CD14-positive monocyte (primary cell): ENCODE measurements around the gene ZNF681. TPM values are rescaled to one million over a fixed set of nuclear protein-coding genes. Genes with fewer than 3 reads are reported as not detected.

Experiments
- DNase-seq, 3 donors: peaks; one replicate each; pipeline ENCODE4 v3.0.0-alpha.2; 2011 to 2022
- H2AFZ ChIP-seq: 2 replicates; pipeline ENCODE4 v1.6.0; 2012; ENCODE audit warnings: mild to moderate bottlenecking, low read depth, low read length, inconsistent platforms; ENCODE audit not compliant: insufficient read depth, poor library complexity, severe bottlenecking
- H3K27ac ChIP-seq, 2 donors: 1 replicate in 1 of 2; 2 replicates in 1 of 2; pipeline ENCODE4 v1.5.1; 2012 to 2013; ENCODE audit warnings: low read length in 2 of 2, control low read depth in 1 of 2, inconsistent platforms in 1 of 2, low read depth in 1 of 2, mild to moderate bottlenecking in 1 of 2
- H3K27me3 ChIP-seq, 2 donors: one replicate each; pipeline versions ENCODE4 v1.6.0 to v1.6.1; 2011 to 2013; ENCODE audit warnings: low read length in 2 of 2; ENCODE audit not compliant: control insufficient read depth in 2 of 2, insufficient read depth in 2 of 2
- H3K36me3 ChIP-seq, 2 donors: replicated peaks in 1 of 2; 1 replicate in 1 of 2; 2 replicates in 1 of 2; pipeline versions ENCODE4 v1.5.1 to v1.6.1; 2012 to 2013; ENCODE audit warnings: low read length in 2 of 2, control low read depth in 1 of 2, inconsistent platforms in 1 of 2, mild to moderate bottlenecking in 1 of 2; ENCODE audit not compliant: insufficient read depth in 2 of 2, control insufficient read depth in 1 of 2
- H3K4me1 ChIP-seq, 2 donors: 1 replicate in 1 of 2; 2 replicates in 1 of 2; pipeline versions ENCODE4 v1.5.1 to v1.6.1; 2012 to 2013; ENCODE audit warnings: low read length in 2 of 2, control low read depth in 1 of 2, inconsistent platforms in 1 of 2, mild to moderate bottlenecking in 1 of 2, moderate library complexity in 1 of 2; ENCODE audit not compliant: insufficient read depth in 2 of 2, control insufficient read depth in 1 of 2
- H3K4me2 ChIP-seq: replicated peaks from 2 replicates; pipeline ENCODE3; 2012; ENCODE audit warnings: low read length, moderate library complexity, mild to moderate bottlenecking; ENCODE audit not compliant: poor library complexity, severe bottlenecking; ENCODE audit errors: extremely low read depth
- H3K4me3 ChIP-seq, 3 experiments: fragments of 200-600 bp in 1 of 3; sonication (generic) in 1 of 3; replicated peaks in 1 of 3; 1 replicate in 2 of 3; 2 replicates in 1 of 3; pipeline ENCODE4 v1.5.1; 2011 to 2013; ENCODE audit warnings: low read length in 3 of 3, mild to moderate bottlenecking in 3 of 3, control low read depth in 2 of 3, low read depth in 2 of 3, inconsistent platforms in 1 of 3, moderate library complexity in 1 of 3
- H3K79me2 ChIP-seq: 2 replicates; pipeline ENCODE4 v1.6.0; 2012; ENCODE audit warnings: mild to moderate bottlenecking, control low read depth, inconsistent platforms, low read length, moderate library complexity; ENCODE audit not compliant: insufficient read depth
- H3K9ac ChIP-seq: 2 replicates; pipeline ENCODE4 v1.6.0; 2017; ENCODE audit warnings: low read length, mild to moderate bottlenecking; ENCODE audit not compliant: insufficient read depth, poor library complexity, severe bottlenecking
- H3K9me3 ChIP-seq, 2 donors: replicated peaks in 1 of 2; 1 replicate in 1 of 2; 2 replicates in 1 of 2; pipeline versions ENCODE4 v1.5.1 to v1.6.1; 2012 to 2013; ENCODE audit warnings: low read length in 2 of 2, control low read depth in 1 of 2; ENCODE audit not compliant: control insufficient read depth in 1 of 2, insufficient read depth in 1 of 2
- H4K20me1 ChIP-seq: 2 replicates; pipeline ENCODE4 v1.6.0; 2012; ENCODE audit warnings: mild to moderate bottlenecking, low read length, control low read depth, moderate library complexity; ENCODE audit not compliant: insufficient read depth
- H3K27ac Mint-ChIP-seq, 7 donors: one replicate each; pipeline ENCODE4 v1.8.0; 2020; ENCODE audit warnings: mild to moderate bottlenecking in 7 of 7, mixed read lengths in 7 of 7, moderate library complexity in 6 of 7, inconsistent platforms in 2 of 7
- H3K27me3 Mint-ChIP-seq, 3 donors: one replicate each; pipeline ENCODE4 v1.8.0; 2021 to 2022; ENCODE audit warnings: low read depth in 3 of 3, mild to moderate bottlenecking in 3 of 3, mixed read lengths in 3 of 3, moderate library complexity in 3 of 3, inconsistent platforms in 1 of 3
- H3K36me3 Mint-ChIP-seq, 2 donors: one replicate each; pipeline ENCODE4 v1.8.0; 2020; ENCODE audit warnings: mixed read lengths in 2 of 2, inconsistent platforms in 1 of 2, mild to moderate bottlenecking in 1 of 2
- H3K4me1 Mint-ChIP-seq: one replicate; pipeline ENCODE4 v1.8.0; 2020; ENCODE audit warnings: mild to moderate bottlenecking, mixed read lengths
- H3K4me3 Mint-ChIP-seq, 2 donors: one replicate each; pipeline ENCODE4 v1.8.0; 2020; ENCODE audit warnings: mild to moderate bottlenecking in 2 of 2, mixed read lengths in 2 of 2, moderate library complexity in 1 of 2
- H3K9me3 Mint-ChIP-seq, 7 donors: one replicate each; pipeline ENCODE4 v1.8.0; 2020 to 2022; ENCODE audit warnings: mixed read lengths in 7 of 7, mild to moderate bottlenecking in 6 of 7, moderate library complexity in 6 of 7, inconsistent platforms in 2 of 7
- CTCF ChIP-seq: fragments of 200-600 bp; IDR thresholded peaks from one replicate; pipeline ENCODE4 v1.8.0; 2022; ENCODE audit warnings: antibody characterized with exemption, mild to moderate bottlenecking
- WGBS: methylation state at CpG from one replicate; pipeline ENCODE4 v1.1.5; 2013; ENCODE audit warnings: missing lambda C conversion rate; ENCODE audit not compliant: insufficient coverage; 5-methylcytosine and 5-hydroxymethylcytosine counted together
- intact Hi-C, 2 donors: fragments of 100-400 bp; cut with micrococcal nuclease; formaldehyde crosslinking; loops; one replicate each; pipeline versions ENCODE4 v1.15.0 to v1.15.1; 2023
- polyA plus RNA-seq, 3 donors: library from polyadenylated mRNA; depleted of rRNA in 1 of 3; unstranded in 2 of 3; stranded (reverse) in 1 of 3; fragments of 300-500 nt in 2 of 3; fragments of >200 nt in 1 of 3; fragmentation: Illumina TruSeq in 2 of 3; gene quantifications; 1 replicate in 2 of 3; 2 replicates in 1 of 3; pipeline ENCODE4 v1.2.3, GENCODE V29; 2012 to 2021

The ZNF681 gene
- polyA plus RNA-seq, 3 donors = 0.04 to 0.19 (median 0.05) TPM

GRCh38 chr19:23777216-23777615 lies 18.5 kb upstream of the ZNF681 start:
- Mint-ChIP-seq H3K27ac (no peak overlapping the region), H3K4me3 (no peak overlapping the region)
- intact Hi-C loops = no loop called here

GRCh38 chr19:23776507-23777205 lies 18.0 kb upstream of the ZNF681 start:
- Histone ChIP-seq H3K9me3 (peaks cover 44 to 45% of the 10 kb centered on the region in 2 donors), H3K27me3 (no peaks in the 10 kb centered on the region), H3K27ac (no peak overlapping the region), H2AFZ (no peak overlapping the region), H4K20me1 (no peaks in the 10 kb centered on the region), H3K4me2 (no peak overlapping the region), H3K4me3 (no peak overlapping the region), H3K79me2 (no peaks in the 10 kb centered on the region), H3K9ac (no peak overlapping the region), H3K4me1 (peaks cover 0 to 7% of the 10 kb centered on the region in 2 donors), H3K36me3 (no peaks in the 10 kb centered on the region)
- peaks cover 19 to 57% (median 43%) of the 10 kb centered on the region in 7 donors for H3K9me3 Mint-ChIP-seq
- WGBS = 100% methylated on average over 1 of the region's 2 CpGs
- peak overlapping the region in 1 of 7 donors; percentile 42 for H3K27ac Mint-ChIP-seq
- no peak for TF ChIP-seq CTCF
- no peak for DNase-seq
- peaks cover 21% of the 10 kb centered on the region for H3K4me1 Mint-ChIP-seq
- H3K27me3 Mint-ChIP-seq = peaks cover 0 to 5% (median 0%) of the 10 kb centered on the region in 3 donors
- intact Hi-C loops = no loop called here
- no peak overlapping the region for H3K4me3 Mint-ChIP-seq
- H3K36me3 Mint-ChIP-seq = peaks cover 16 to 17% of the 10 kb centered on the region in 2 donors

More at GRCh38 chr19:23777216-23777615, 18.5 kb upstream of the ZNF681 start:
- Histone ChIP-seq H3K4me1 (peaks cover 0 to 7% of the 10 kb centered on the region in 2 donors), H3K79me2 (no peaks in the 10 kb centered on the region), H2AFZ (no peak overlapping the region), H3K36me3 (no peaks in the 10 kb centered on the region), H3K9me3 (peaks cover 49% of the 10 kb centered on the region in 2 donors), H3K4me3 (no peak overlapping the region), H3K4me2 (no peak overlapping the region), H3K27ac (no peak overlapping the region), H4K20me1 (no peaks in the 10 kb centered on the region), H3K9ac (no peak overlapping the region), H3K27me3 (no peaks in the 10 kb centered on the region)
- peaks cover 20% of the 10 kb centered on the region for H3K4me1 Mint-ChIP-seq
- TF ChIP-seq CTCF = no peak
- 0% methylated on average over 1 of the region's 3 CpGs for WGBS
- no peak for DNase-seq
- peaks cover 0 to 5% (median 0%) of the 10 kb centered on the region in 3 donors for H3K27me3 Mint-ChIP-seq
- H3K9me3 Mint-ChIP-seq = peaks cover 19 to 55% (median 45%) of the 10 kb centered on the region in 7 donors
- H3K36me3 Mint-ChIP-seq = peaks cover 16 to 17% of the 10 kb centered on the region in 2 donors
